A673 (cell line): ENCODE data around the gene PLCB2.

Experiments used
- EZH2 ChIP-seq: fragments of 200-600 bp; sonication (generic); IDR thresholded peaks from 2 replicates; pipeline ENCODE4 v1.6.1; 2017; ENCODE audit warnings: borderline replicate concordance, low read depth, mild to moderate bottlenecking, mixed read lengths, antibody characterized with exemption, low read length; ENCODE audit not compliant: poor library complexity, severe bottlenecking
- TF ChIP-seq, protein P1 (sequence below): fragments of 300-800, 200-600 bp; sonication (generic); conservative IDR thresholded peaks from 2 replicates; pipeline ENCODE4 v1.5.1; 2017; ENCODE audit warnings: low read depth, mild to moderate bottlenecking, antibody characterized with exemption, low read length, moderate library complexity, mixed read lengths

DNA sequence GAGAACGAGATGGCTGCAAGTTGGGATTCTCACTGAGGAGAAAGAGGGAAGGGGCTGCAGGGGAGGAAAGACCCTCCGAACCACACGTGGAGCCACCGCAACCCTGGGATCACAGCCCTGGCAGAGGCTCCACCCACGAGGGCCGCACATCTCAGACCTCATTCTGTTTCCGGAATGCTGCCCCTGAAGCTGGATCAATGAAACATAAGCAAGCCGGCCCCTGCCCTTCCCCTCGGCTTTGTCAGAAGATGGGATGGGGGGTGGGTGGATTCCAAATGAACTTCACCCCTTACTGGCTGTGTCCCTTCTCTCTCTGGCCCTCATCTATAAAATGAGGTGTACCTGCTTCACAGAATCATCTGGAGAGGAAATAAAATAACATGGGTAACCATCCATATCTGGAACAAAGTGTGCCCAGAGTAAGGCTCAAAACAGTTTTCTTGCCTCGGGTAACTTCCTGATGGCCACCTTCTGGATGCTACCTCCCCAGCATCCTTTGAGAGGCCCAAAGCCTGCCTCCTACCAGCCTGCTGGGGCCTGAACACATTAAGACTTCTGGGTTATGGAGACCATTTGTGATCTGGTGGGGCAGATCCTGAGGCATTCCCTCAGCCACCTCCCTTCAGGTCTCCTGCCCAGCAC lies 37.6 kb upstream of the PLCB2 start:
- TF ChIP-seq, protein P1, sequence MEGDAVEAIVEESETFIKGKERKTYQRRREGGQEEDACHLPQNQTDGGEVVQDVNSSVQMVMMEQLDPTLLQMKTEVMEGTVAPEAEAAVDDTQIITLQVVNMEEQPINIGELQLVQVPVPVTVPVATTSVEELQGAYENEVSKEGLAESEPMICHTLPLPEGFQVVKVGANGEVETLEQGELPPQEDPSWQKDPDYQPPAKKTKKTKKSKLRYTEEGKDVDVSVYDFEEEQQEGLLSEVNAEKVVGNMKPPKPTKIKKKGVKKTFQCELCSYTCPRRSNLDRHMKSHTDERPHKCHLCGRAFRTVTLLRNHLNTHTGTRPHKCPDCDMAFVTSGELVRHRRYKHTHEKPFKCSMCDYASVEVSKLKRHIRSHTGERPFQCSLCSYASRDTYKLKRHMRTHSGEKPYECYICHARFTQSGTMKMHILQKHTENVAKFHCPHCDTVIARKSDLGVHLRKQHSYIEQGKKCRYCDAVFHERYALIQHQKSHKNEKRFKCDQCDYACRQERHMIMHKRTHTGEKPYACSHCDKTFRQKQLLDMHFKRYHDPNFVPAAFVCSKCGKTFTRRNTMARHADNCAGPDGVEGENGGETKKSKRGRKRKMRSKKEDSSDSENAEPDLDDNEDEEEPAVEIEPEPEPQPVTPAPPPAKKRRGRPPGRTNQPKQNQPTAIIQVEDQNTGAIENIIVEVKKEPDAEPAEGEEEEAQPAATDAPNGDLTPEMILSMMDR = no peak
- no peak for TF ChIP-seq EZH2
